AG08395 (cell line): ENCODE data around the gene GPD1L.
"Not testable (repeated sequence)": the region's sequence is repeated elsewhere in the genome, so short reads cannot be mapped to it uniquely, and the experiment has no call there.

Source experiments
- DNase-seq: peaks from one replicate; pipeline ENCODE4 v3.0.0; 2012; ENCODE audit warnings: mixed read lengths, low spot score

The GPD1L gene

GRCh38 chr3:32106132-32106928 lies at the start of gene GPD1L:
TSS of gene GPD1L (plus strand) at chr3:32106620. CDS start at chr3:32106712, 92 bp downstream.
- DNase-seq, result peak; percentile 97

DNA sequence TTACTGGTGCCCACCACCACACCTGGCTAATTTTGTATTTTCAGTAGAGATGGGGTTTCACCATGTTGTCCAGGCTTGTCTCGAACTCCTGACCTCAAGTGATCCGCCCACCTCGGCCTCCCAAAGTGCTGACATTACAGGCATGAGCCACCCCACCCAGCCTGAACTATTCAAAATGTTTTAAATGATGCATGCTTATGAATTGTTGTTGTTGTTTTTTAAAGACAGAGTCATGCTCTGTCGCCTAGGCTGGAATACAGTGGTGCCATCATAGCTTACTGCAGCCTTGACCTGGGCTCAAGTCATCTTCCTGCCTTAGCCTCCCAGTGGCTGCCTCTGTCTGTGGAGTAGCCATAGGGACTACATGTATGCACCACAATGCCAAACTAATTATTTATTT lies 48.0 kb upstream of the GPD1L start:
- DNase-seq, result not testable (repeated sequence)

DNA sequence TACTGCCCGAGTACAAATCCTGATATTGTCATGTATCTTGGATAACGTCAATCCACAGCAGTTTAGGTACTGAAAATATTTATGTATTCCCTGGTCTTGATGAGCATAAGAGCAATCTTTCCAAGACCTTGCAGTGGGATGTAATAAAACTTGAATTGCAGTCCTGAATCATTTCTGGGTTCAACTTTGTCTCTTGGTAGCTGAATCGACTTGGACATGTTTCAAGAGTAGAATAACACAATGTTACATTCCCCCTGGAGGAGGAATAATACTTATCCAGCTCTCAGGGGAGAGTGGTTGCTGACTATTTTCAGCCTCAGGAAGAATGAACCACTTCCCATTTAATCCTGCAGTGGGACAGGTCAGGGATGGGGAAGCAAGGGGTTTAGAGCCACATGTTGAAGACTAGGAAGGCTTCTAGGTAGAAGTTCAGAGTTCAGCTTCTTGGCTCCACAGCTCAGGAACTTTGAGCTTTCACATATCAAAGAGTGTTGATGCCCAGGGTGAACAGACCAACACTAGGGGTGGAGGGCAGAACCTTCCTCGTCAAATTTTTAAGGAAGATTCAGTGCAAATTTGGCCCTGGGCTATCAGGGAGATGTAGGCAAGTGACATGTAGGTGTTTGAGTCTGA lies 43.4 kb upstream of the GPD1L start:
- DNase-seq, result no peak

DNA sequence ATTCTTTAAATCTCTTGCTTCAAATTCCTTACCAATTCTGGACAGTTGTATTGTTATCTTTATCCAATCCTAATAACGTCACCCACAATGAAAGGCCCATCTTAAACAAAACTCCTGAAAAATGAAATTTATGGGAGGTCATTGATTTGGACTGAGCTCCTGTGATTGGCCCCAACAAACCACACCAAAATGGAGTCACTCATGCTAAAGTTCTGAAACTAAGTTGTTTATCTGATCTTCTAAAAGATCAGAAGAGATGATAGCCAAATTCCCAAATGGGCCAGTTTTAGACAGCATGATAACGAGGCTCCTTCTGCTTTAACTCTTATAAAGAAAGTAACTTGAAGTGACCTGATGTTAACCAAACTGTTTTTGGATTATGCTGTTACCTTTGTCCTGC lies 39.7 kb upstream of the GPD1L start:
- no peak for DNase-seq

DNA sequence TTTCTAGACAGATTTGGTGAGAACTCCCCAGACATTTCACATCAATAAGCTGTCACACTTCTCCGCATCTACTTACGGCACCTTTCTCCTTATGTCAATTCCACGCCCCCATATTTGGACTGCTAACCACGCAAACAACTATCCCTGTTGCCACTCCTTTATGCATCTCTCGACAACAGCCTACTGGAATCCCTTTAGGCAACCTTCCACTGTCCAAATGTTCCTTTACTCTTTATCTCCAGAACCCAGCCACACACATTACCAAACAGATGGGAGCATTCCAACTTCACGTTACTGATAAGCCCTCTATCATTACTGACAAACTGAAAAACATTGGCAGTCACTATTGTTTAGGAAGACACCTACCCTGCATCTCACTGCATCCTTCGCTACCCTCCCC lies 32.2 kb upstream of the GPD1L start:
- not testable (repeated sequence) for DNase-seq

GRCh38 chr3:32076566-32076965 lies 29.9 kb upstream of the GPD1L start:
- no peak for DNase-seq

DNA sequence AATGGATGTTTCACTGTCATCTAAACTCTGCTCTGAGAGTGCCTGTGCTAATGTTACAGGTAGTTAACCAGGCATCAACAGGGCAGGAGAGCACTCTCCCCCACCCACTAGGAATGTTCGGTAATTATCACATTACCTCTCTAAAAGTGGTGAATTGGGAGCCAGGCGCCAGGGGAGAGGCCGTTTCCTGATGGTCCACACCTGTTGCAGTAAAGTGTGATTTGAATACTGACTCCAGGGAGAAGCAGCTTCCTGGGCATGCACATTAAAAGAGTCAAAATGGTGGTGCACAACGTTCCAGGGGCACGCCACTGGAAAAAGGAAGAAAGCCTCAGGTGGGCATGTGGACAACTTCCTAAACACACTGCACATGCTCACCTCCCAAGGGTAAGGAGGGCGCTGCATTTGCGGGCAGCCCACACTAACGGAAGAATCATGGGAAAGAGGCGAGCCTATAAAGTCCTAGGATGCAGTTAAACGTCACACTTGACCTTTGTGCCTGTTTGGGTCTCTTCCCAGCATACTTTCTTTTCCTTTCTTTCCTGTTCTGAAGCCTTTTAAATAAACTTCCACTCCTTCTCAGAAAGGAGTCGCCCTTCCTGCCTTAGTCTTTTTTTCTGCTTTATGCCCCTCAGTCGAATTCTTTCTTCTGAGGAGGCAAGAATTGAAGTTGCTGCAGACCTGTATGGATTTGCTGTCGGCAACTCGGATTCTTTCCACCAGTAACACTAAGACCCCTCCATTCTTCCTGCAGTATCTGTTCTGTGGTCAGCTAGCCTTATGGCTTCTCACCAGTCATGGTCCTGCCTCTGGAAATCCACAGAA lies 28.9 kb upstream of the GPD1L start:
- DNase-seq, result no peak

DNA sequence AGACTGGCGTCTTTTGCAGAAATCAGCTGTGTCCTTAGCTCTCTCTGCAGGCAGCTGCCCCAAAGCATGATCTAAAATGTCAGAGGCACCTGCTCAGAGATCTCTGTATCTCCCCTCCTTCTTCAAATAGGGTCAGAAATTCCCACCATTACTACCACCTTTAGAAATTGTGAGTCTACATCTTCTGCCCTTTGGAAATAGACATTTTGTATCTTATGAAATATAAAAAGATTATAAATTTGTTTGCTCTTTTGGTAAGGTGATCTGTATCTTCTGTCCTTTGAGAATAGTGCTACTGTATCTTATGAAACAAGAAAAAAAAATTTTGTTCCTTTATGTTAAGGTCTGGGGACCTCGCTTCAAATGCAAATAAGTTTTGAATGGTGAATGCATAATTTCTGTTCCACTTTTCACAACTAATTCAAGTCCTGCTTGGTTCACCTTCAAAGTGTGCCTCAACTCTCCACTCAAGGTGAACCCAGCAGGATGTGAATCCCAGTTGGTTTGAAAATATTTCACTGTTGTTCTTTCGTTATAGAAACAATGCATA lies 28.3 kb upstream of the GPD1L start:
- DNase-seq, result no peak

DNA sequence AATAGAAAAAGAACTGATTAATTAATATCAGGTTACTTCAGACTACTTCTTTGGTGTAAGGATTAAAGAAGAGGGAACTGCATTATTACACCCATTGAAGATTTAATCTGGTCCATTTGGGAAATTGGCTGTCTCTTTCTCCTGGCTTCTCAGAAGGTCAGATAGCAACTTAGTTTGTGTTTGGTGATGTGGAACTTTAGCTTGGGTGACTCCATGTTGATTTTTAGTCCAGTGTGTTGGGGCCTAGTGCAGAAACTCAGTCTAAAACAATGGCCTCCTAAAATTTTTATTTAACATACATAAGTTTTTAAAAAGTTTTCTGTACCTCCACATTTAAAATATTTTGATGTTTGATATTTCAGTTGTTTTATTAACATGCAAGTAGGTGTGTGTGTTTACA lies 27.6 kb upstream of the GPD1L start:
- no peak for DNase-seq

GRCh38 chr3:32082721-32083120 lies 23.7 kb upstream of the GPD1L start:
- DNase-seq, result no peak

DNA sequence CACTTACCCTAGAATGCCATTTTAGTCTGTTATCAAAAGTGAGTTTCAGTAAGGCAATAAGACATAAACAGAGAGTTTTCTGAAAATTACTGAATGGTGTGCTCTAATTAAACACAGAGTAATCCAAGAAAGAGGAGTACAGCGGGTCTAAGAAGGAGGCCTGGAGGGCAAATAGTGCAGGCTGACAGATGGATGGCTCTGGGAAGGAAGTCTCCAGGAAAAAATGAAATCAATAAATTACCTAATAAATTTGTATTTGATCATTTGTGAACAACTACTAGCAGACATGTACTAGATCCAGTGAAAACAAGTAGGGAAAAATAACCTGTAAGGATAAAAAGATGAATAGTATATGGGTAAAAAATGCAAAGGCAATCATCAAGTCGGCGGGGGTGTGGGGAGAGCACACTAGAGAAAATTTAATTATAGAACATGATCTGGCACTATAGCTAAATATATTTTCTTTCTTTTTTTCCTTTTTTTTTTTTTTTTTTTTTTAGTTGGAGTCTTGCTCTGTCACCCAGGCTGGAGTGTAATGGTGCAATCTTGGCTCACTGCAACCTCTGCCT lies 22.6 kb upstream of the GPD1L start:
- DNase-seq, result no peak

DNA sequence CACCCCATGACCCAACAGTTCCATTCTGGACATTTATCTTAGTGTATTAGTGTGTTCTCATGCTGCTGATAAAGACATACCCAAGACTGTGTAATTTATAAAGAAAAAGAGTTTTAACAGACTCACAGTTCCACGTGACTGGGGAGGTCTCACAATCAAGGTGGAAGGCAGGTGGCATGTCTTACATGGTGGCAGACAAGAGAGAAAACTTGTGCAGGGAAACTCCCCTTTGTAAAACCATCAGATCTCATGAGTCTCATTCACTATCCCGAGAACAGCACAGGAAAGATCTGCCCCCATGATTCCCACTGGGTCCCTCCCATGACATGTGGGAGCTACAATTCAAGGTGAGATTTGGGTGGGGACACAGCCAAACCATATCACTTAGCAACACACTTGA lies 21.6 kb upstream of the GPD1L start:
- DNase-seq, result no peak

GRCh38 chr3:32086464-32086863 lies 20.0 kb upstream of the GPD1L start:
- no peak for DNase-seq

DNA sequence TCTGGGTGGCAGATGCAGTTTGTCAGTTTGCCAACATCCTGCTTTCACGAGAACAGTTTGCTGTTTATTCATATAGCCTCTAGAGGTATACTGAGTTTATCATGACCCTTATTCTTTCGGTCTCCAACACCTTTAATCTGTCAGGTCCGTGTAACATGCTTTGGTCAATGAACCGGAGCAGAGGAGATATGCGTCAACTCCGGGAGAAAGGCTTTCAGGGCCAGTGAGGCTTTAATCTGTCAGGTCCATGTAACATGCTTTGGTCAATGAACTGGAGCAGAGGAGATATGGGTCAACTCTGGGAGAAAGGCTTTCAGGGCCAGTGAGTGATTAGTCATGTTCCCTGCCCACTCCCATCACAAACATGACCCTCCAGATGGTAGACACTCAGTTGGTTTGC lies 16.9 kb upstream of the GPD1L start:
- no peak for DNase-seq

GRCh38 chr3:32093204-32093603 lies 13.2 kb upstream of the GPD1L start:
- no peak for DNase-seq

DNA sequence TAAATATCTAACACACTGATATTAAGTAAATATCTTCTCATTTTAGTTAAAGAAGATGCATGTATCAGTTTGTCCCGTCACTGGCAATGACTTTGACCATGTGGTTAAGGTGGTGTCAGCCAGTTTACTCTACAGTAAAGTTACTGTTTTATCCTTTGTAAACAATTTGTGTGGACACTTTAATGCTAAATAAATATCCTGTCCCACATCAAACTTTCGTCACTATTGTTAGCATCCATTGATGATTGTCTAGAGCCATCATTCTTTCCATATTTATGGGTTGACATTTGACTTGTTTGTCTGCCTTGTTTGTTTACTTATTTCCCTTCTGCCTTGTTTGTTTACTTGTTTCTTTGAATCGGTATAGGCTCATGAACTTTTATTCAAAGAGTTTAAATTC lies 11.0 kb upstream of the GPD1L start:
- no peak for DNase-seq

- DNase-seq, result no peak
Observed at GRCh38 chr3:32097768-32098167, 8.7 kb upstream of the GPD1L start.

DNA sequence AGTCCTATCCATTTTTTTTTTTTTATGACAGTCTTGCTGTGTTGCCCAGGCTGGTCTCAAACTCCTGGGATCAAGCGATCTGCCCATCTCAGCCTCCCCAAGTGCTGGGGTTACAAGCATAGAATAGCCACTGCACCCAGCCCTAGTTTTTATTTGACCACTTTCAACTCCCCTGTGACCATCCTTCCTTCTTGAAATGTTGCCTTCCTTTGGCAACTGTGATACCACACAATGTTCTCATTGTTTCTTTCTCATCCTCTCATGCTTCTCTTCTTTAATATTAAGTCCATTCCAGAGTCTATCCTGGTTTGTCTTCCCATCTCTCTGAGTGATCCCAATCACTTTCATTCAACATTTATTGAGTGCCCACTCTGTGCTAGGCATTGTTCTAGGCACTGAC lies 7.9 kb upstream of the GPD1L start:
- no peak for DNase-seq

DNA sequence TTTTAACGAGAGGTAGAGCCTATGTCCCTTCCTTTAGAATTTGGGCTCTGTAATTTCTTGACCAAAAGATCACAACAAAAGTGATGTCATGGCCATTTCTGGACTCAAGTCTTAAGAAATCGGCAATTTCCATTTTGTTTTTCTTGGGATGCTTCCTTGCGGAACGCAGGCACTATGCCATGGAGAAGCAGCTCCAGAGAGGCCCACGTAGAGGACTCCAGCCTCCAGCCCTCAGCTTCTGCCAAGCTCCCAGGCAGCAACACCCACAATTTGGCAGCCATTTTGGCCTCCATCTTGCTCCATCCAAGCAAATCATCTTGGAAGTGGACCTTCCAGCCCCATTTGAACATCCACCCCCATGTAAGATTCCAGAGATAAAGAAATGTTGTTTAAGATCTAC lies 6.0 kb upstream of the GPD1L start:
- no peak for DNase-seq

DNA sequence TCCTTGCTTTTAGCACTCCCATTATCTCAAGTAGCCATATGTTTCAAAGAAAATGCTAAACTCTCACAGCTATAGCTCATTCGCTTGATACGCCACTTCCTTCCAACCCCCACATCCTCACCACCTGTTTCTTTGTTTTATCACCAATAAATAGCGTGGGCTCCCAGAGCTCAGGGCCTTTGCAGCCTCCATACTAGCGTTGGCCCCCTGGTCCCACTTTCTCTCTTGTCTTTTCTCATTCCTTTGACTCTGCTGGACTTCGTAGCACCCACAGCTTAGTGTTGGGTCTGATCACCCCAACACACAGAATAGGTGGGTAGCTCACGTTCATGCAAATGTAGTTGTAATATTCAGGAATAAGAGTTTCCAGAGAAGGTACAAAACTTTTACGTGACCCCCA lies 4.1 kb upstream of the GPD1L start:
- DNase-seq, result no peak

GRCh38 chr3:32104492-32104891 lies 1.9 kb upstream of the GPD1L start:
- DNase-seq, result no peak
